ENCODE measurements around the gene MPC1L.

DNA sequence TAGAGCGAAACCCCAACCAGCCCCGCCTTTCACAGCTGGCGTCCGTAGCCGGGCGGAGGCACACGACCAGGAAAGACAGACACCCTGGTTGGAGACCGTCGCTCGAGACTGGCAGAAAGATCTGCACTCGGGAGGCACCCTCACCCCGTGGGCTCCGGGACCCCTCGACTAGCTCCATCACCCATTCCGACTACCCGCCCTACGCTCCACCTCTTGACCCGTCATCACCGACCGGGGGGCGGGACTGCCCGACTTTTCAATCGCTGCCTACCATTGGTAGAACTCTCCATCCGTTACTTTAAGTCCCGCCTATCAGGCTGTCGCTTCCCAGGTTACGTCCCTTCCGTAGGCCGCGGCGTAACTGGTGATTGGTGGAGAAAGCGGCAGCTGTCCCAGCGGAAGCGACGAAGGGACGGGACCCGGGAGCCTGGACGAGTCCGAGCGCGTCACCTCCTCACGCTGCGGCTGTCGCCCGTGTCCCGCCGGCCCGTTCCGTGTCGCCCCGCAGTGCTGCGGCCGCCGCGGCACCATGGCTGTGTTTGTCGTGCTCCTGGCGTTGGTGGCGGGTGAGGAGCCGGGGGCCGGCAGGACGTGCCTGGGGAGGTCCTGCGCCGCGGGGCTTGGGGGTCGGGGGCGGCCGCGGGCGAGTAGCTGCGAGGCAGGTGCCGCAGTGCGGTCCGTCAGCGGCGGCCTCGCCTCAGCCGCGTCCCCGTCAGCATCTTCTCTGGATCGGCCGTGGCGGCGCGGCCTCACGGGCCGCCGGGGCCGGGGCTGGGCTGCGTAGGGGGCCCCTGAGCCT lies 42.5 kb upstream of the MPC1L start, which contains the start of gene ATP6AP2:
- TF ChIP-seq, protein P1, sequence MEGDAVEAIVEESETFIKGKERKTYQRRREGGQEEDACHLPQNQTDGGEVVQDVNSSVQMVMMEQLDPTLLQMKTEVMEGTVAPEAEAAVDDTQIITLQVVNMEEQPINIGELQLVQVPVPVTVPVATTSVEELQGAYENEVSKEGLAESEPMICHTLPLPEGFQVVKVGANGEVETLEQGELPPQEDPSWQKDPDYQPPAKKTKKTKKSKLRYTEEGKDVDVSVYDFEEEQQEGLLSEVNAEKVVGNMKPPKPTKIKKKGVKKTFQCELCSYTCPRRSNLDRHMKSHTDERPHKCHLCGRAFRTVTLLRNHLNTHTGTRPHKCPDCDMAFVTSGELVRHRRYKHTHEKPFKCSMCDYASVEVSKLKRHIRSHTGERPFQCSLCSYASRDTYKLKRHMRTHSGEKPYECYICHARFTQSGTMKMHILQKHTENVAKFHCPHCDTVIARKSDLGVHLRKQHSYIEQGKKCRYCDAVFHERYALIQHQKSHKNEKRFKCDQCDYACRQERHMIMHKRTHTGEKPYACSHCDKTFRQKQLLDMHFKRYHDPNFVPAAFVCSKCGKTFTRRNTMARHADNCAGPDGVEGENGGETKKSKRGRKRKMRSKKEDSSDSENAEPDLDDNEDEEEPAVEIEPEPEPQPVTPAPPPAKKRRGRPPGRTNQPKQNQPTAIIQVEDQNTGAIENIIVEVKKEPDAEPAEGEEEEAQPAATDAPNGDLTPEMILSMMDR (optimal IDR thresholded peaks at IDR 0.05 in 1 of 3, IDR thresholded peaks at IDR 0.05 in 1 of 3, conservative IDR thresholded peaks at IDR 0.05 in 1 of 3; ENCODE audit: extremely low read depth in 1 of 3, insufficient read depth in 2 of 3, low read length in 3 of 3) = no peak
- no peak for TF ChIP-seq EZH2 (IDR thresholded peaks at IDR 0.05; ENCODE audit: low read length)
